ENCODE data around the gene ZNF786. TPM values are rescaled to one million over a fixed set of nuclear protein-coding genes. Genes with fewer than 3 reads are reported as not detected.
A peak's percentile ranks its signal among the peaks of the same experiment; 100 is the strongest.

ZNF786 gene, protein sequence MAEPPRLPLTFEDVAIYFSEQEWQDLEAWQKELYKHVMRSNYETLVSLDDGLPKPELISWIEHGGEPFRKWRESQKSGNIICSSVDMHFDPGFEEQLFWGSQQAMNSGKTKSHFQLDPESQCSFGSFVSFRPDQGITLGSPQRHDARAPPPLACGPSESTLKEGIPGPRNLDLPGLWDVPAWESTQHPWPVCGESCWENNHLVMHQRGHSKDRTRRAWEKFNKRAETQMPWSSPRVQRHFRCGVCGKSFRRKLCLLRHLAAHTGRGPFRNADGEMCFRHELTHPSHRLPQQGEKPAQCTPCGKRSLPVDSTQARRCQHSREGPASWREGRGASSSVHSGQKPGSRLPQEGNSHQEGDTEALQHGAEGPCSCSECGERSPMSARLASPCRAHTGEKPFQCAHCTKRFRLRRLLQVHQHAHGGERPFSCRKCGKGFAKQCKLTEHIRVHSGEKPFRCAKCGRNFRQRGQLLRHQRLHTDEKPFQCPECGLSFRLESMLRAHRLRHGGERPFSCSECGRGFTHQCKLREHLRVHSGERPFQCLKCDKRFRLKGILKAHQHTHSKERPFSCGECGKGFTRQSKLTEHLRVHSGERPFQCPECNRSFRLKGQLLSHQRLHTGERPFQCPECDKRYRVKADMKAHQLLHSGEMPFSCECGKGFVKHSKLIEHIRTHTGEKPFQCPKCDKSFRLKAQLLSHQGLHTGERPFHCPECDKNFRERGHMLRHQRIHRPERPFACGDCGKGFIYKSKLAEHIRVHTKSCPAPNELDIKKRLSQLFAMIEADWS
- polyA plus RNA-seq = 8.5 TPM
- long read RNA-seq, donor 1, partial matches to known transcripts = 0 of 1 reads
- long read RNA-seq, donor 1, other reads (novel, unspliced or antisense) = 0 of 1 reads
- long read RNA-seq, donor 2, partial matches to known transcripts = 0 of 4 reads
- long read RNA-seq, donor 2, other reads (novel, unspliced or antisense) = 0 of 4 reads
- long read RNA-seq, donor 3, partial matches to known transcripts = 0 of 5 reads
- long read RNA-seq, donor 3, other reads (novel, unspliced or antisense) = 0 of 5 reads
- long read RNA-seq, donor 4 = 0 reads
- long read RNA-seq, donor 5, partial matches to known transcripts = 0 of 4 reads
- long read RNA-seq, donor 5, other reads (novel, unspliced or antisense) = 0 of 4 reads
- long read RNA-seq, donor 6, partial matches to known transcripts = 0 of 4 reads
- long read RNA-seq, donor 6, other reads (novel, unspliced or antisense) = 0 of 4 reads
- long read RNA-seq, donor 7, partial matches to known transcripts = 0 of 2 reads
- long read RNA-seq, donor 7, other reads (novel, unspliced or antisense) = 0 of 2 reads
- long read RNA-seq, donor 8, partial matches to known transcripts = 0 of 3 reads
- long read RNA-seq, donor 8, other reads (novel, unspliced or antisense) = 0 of 3 reads
- long read RNA-seq, donor 9, partial matches to known transcripts = 0 of 2 reads
- long read RNA-seq, donor 9, other reads (novel, unspliced or antisense) = 0 of 2 reads
- long read RNA-seq, donor 10, partial matches to known transcripts = 0 of 2 reads
- long read RNA-seq, donor 10, other reads (novel, unspliced or antisense) = 0 of 2 reads
- long read RNA-seq, donor 11, partial matches to known transcripts = 0 of 1 reads
- long read RNA-seq, donor 11, other reads (novel, unspliced or antisense) = 0 of 1 reads

GRCh38 chr7:149090397-149091195, at the start of gene ZNF786:
Gene ZNF786 (minus strand): TSS chr7:149090718. CDS start chr7:149090640, 78 bp downstream.
- Histone ChIP-seq H3K27me3 (ENCODE audit: control insufficient read depth, insufficient read depth, low read length) (no peaks in the 10 kb centered on the region), H3K27ac (ENCODE audit: low read length) (peak within 1 kb of the TSS; percentile 100), H3K9me3 (ENCODE audit: control insufficient read depth, low read depth, low read length) (no peaks in the 10 kb centered on the region), H3K36me3 (ENCODE audit: control insufficient read depth, insufficient read depth, low read length) (peaks cover 4% of the 10 kb centered on the region), H3K4me3 (ENCODE audit: low read length) (peak within 1 kb of the TSS; percentile 85), H3K4me1 (ENCODE audit: control insufficient read depth, insufficient read depth, low read length) (peaks cover 7% of the 10 kb centered on the region)
- DNase-seq = peak; percentile 91 to 95
- WGBS (ENCODE audit: insufficient coverage, low lambda C conversion rate) = no CpG with 5 or more reads among the region's 77 CpGs

GRCh38 chr7:149136118-149136517, 45.6 kb upstream of the ZNF786 start:
- 100% methylated on average over 1 of the region's 9 CpGs for WGBS (ENCODE audit: insufficient coverage, low lambda C conversion rate)
- DNase-seq = no peak

DNA sequence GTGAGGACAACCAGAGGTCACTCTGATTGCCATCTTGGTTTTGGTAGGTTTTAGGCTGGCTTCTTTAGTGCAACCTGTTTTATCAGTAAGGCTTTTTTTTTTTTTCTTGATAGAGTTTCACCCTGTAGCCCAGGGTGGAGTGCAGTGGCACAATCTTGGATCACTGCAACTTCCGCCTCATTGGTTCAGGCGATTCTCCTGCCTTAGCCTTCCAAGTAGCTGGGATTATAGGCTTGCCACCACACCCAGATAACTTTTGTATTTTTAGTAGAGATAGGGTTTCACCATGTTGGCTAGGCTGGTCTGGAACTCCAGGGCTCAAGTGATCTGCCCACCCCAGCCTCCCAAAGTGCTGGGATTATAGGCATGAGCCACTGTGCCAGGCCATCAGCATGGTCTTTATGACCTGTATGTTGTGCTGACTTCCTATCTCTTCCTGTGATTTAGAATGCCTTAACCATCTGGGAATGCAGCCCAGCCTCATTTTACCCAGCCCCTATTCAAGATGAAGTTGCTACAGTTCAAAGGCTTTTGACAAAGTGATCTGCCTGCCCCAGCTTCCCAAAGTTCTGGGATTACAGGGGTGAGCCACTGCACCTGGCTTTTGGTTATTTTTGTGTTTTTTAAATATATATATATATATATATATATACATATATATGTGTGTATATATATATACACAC, 42.7 kb upstream of the ZNF786 start:
- H3K36me3 ChIP-seq (ENCODE audit: control insufficient read depth, insufficient read depth, low read length) = peaks cover 5% of the 10 kb centered on the region
- WGBS (ENCODE audit: insufficient coverage, low lambda C conversion rate) = no CpG with 5 or more reads among the region's 2 CpGs
- DNase-seq = no peak

More at GRCh38 chr7:149136118-149136517, 45.6 kb upstream of the ZNF786 start:
- no peak overlapping the region for H3K4me3 ChIP-seq (ENCODE audit: low read length)
- no peaks in the 10 kb centered on the region for H3K27me3 ChIP-seq (ENCODE audit: control insufficient read depth, insufficient read depth, low read length)
- no peaks in the 10 kb centered on the region for H3K4me1 ChIP-seq (ENCODE audit: control insufficient read depth, insufficient read depth, low read length)
- no peak overlapping the region for H3K27ac ChIP-seq (ENCODE audit: low read length)
- no peaks in the 10 kb centered on the region for H3K9me3 ChIP-seq (ENCODE audit: control insufficient read depth, low read depth, low read length)
- H3K36me3 ChIP-seq (ENCODE audit: control insufficient read depth, insufficient read depth, low read length) = no peaks in the 10 kb centered on the region

GRCh38 chr7:149130572-149131198, 40.2 kb upstream of the ZNF786 start:
- WGBS (ENCODE audit: insufficient coverage, low lambda C conversion rate) = 90% methylated on average over 2 of the region's 5 CpGs
- Histone ChIP-seq H3K36me3 (ENCODE audit: control insufficient read depth, insufficient read depth, low read length) (peaks cover 5% of the 10 kb centered on the region), H3K27ac (ENCODE audit: low read length) (no peak overlapping the region), H3K4me3 (ENCODE audit: low read length) (no peak overlapping the region), H3K9me3 (ENCODE audit: control insufficient read depth, low read depth, low read length) (no peaks in the 10 kb centered on the region), H3K4me1 (ENCODE audit: control insufficient read depth, insufficient read depth, low read length) (no peaks in the 10 kb centered on the region), H3K27me3 (ENCODE audit: control insufficient read depth, insufficient read depth, low read length) (no peaks in the 10 kb centered on the region)
- no peak for DNase-seq

More for the DNA sequence above, 42.7 kb upstream of the ZNF786 start:
- no peaks in the 10 kb centered on the region for H3K4me1 ChIP-seq (ENCODE audit: control insufficient read depth, insufficient read depth, low read length)
- H3K4me3 ChIP-seq (ENCODE audit: low read length) = no peak overlapping the region
- H3K27me3 ChIP-seq (ENCODE audit: control insufficient read depth, insufficient read depth, low read length) = no peaks in the 10 kb centered on the region
- H3K9me3 ChIP-seq (ENCODE audit: control insufficient read depth, low read depth, low read length) = no peaks in the 10 kb centered on the region
- no peak overlapping the region for H3K27ac ChIP-seq (ENCODE audit: low read length)

GRCh38 chr7:149126662-149127266, 36.2 kb upstream of the ZNF786 start:
- WGBS (ENCODE audit: insufficient coverage, low lambda C conversion rate) = 0% methylated on average over 1 of the region's 48 CpGs
- peak; percentile 23 to 79 for DNase-seq
- H3K36me3 ChIP-seq (ENCODE audit: control insufficient read depth, insufficient read depth, low read length) = peaks cover 5% of the 10 kb centered on the region
- H3K4me1 ChIP-seq (ENCODE audit: control insufficient read depth, insufficient read depth, low read length) = no peaks in the 10 kb centered on the region
- no peaks in the 10 kb centered on the region for H3K27me3 ChIP-seq (ENCODE audit: control insufficient read depth, insufficient read depth, low read length)
- no peaks in the 10 kb centered on the region for H3K9me3 ChIP-seq (ENCODE audit: control insufficient read depth, low read depth, low read length)
- peak overlapping the region; percentile 99 for H3K27ac ChIP-seq (ENCODE audit: low read length)
- H3K4me3 ChIP-seq (ENCODE audit: low read length) = peak overlapping the region; percentile 100

- peak within 1 kb of the TSS; percentile 99 for H3K27ac ChIP-seq (ENCODE audit: low read length)
- no peaks in the 10 kb centered on the region for H3K9me3 ChIP-seq (ENCODE audit: control insufficient read depth, low read depth, low read length)
- no CpG with 5 or more reads among the region's 72 CpGs for WGBS (ENCODE audit: insufficient coverage, low lambda C conversion rate)
- no peaks in the 10 kb centered on the region for H3K4me1 ChIP-seq (ENCODE audit: control insufficient read depth, insufficient read depth, low read length)
- no peaks in the 10 kb centered on the region for H3K27me3 ChIP-seq (ENCODE audit: control insufficient read depth, insufficient read depth, low read length)
- DNase-seq = peak; percentile 94 to 97
- peaks cover 5% of the 10 kb centered on the region for H3K36me3 ChIP-seq (ENCODE audit: control insufficient read depth, insufficient read depth, low read length)
- peak within 1 kb of the TSS; percentile 100 for H3K4me3 ChIP-seq (ENCODE audit: low read length)
Observed at GRCh38 chr7:149125863-149126661, 35.5 kb upstream of the ZNF786 start, which contains the start of gene ZNF425. Gene ZNF425 (minus strand): TSS chr7:149126324. CDS start chr7:149126213, 111 bp downstream.

- no peaks in the 10 kb centered on the region for H3K27me3 ChIP-seq (ENCODE audit: control insufficient read depth, insufficient read depth, low read length)
- no peaks in the 10 kb centered on the region for H3K9me3 ChIP-seq (ENCODE audit: control insufficient read depth, low read depth, low read length)
- H3K36me3 ChIP-seq (ENCODE audit: control insufficient read depth, insufficient read depth, low read length) = peaks cover under 1% of the 10 kb centered on the region
- peak overlapping the region; percentile 100 for H3K4me3 ChIP-seq (ENCODE audit: low read length)
- peak overlapping the region; percentile 99 for H3K27ac ChIP-seq (ENCODE audit: low read length)
- DNase-seq = peak in 1 of 2 donors; percentile 50
- 9% methylated on average over 4 of the region's 21 CpGs for WGBS (ENCODE audit: insufficient coverage, low lambda C conversion rate)
- H3K4me1 ChIP-seq (ENCODE audit: control insufficient read depth, insufficient read depth, low read length) = no peaks in the 10 kb centered on the region
Observed at GRCh38 chr7:149125189-149125862, 34.8 kb upstream of the ZNF786 start.

Data from large intestine (tissue), 12 donors.